NCI-H1930 (cell line): ENCODE measurements around the gene DPP4.
"Not testable (repeated sequence)": the region's sequence is repeated elsewhere in the genome, so short reads cannot be mapped to it uniquely, and the experiment has no call there.

Experiments used
- DNase-seq, 2 experiments: peaks; one replicate each; lab custom pipeline; 2025; lab: John Stamatoyannopoulos, UW

Gene DPP4

GRCh38 chr2:161954103-161954502, 119.9 kb downstream of the DPP4 start:
- DNase-seq: no peak

- not testable (repeated sequence) for DNase-seq
These were observed 120.6 kb downstream of the DPP4 start for GRCh38 chr2:161953367-161953766.

- no peak for DNase-seq
These were observed 121.2 kb downstream of the DPP4 start for GRCh38 chr2:161952783-161953191.

GRCh38 chr2:161947836-161948235, 126.2 kb downstream of the DPP4 start:
- DNase-seq: no peak

GRCh38 chr2:161947406-161947805, 126.6 kb downstream of the DPP4 start:
- no peak for DNase-seq

GRCh38 chr2:161946489-161947107, 127.4 kb downstream of the DPP4 start:
- peak in 1 of 2 experiments; percentile 20 for DNase-seq

GRCh38 chr2:161943011-161943410, 131.0 kb downstream of the DPP4 start:
- DNase-seq: no peak
